Measurements from ENCODE around the gene SMPD2.

Gene SMPD2

DNA sequence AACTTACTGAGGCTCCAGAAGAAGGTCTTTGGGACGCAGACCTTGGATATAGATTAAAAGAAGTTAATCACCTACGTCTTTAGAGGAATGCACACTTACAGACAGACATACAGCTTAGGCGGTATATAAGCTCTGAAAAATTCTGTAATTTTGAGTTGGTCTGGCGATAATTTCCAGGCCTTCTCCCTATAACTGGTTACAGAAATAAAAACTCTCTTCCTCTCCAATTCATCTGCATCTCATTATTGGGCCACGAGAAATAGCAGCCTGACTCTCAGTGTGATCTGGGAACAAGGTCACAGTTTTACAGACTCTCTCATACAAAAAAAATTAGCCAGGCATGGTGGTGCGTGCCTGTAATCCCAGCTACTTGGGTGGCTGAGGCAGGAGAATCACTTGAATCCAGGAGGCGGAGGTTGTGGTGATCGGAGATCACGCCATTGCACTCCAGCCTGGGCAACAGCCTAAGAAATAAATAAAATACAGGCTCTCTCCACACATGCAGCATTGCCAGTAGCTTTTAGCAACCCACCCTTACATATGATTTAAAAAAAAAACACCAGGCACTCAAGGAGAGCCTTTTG is 37.8 kb downstream of the SMPD2 start:
- no peak for TF ChIP-seq SNAI2 (CRISPR knock-in tag; IDR thresholded peaks at IDR 0.05)
- ATAC-seq: no peak

DNA sequence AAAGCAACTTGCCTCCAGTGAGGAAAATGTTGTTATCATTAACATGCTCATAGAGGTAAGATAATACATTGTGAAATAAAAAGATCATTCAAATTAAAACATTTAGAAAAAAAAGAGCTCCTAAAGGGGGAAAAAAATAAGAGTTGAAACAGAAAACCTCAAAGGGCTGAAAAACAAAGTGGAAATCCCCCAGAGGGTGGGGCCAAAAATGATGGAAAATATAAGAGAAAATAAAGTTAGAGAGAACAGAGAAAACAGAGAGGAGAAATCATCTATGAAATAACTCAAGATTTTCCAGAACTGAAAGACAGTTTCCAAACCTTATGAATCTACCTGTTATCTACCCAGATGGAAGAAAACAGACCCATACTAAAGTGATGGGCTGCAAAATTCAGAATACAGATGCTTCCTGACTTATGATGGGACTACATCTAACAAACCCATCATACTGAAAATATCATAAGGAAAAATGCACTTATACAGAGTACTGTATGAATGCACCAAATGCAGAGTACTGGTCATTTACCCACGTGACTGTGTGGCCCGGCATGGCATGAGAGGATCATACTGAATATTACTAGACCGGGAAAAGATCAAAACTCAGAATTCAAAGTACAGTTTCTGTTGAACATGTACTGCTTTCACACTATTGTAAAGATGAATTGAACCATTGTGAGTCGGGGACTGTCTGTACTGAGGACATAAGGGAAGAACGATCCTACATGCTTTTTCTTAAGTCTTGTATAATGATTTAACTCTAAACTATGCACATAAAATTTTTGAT is 38.5 kb downstream of the SMPD2 start:
- no peak for ATAC-seq
- TF ChIP-seq CSDC2 (CRISPR knock-in tag; IDR thresholded peaks at IDR 0.05) (no peak), OSR1 (CRISPR knock-in tag; IDR thresholded peaks at IDR 0.05) (no peak), RARB (CRISPR knock-in tag; IDR thresholded peaks at IDR 0.05) (no peak), TCF4 (CRISPR knock-in tag; IDR thresholded peaks at IDR 0.05; ENCODE audit: borderline replicate concordance) (no peak), ZNF70 (CRISPR knock-in tag; IDR thresholded peaks at IDR 0.05) (no peak), BACH2 (CRISPR knock-in tag; IDR thresholded peaks at IDR 0.05; ENCODE audit: borderline replicate concordance) (no peak), ZNF8 (CRISPR knock-in tag; IDR thresholded peaks at IDR 0.05) (no peak), TOX (CRISPR knock-in tag; IDR thresholded peaks at IDR 0.05; ENCODE audit: borderline replicate concordance) (no peak), ARNTL (CRISPR knock-in tag; IDR thresholded peaks at IDR 0.05; ENCODE audit: borderline replicate concordance, low read depth) (no peak), ISL1 (CRISPR knock-in tag; IDR thresholded peaks at IDR 0.05) (no peak), ZNF565 (CRISPR knock-in tag; conservative IDR thresholded peaks at IDR 0.05; ENCODE audit: low read depth) (no peak), ZC3H10 (CRISPR knock-in tag; IDR thresholded peaks at IDR 0.05) (no peak), PPARA (CRISPR knock-in tag; IDR thresholded peaks at IDR 0.05; ENCODE audit: borderline replicate concordance) (no peak), GLIS3 (CRISPR knock-in tag; IDR thresholded peaks at IDR 0.05) (no peak), ZFP3 (CRISPR knock-in tag; IDR thresholded peaks at IDR 0.05) (no peak), SNAI2 (CRISPR knock-in tag; IDR thresholded peaks at IDR 0.05) (no peak)
- TF ChIP-seq, protein P1, sequence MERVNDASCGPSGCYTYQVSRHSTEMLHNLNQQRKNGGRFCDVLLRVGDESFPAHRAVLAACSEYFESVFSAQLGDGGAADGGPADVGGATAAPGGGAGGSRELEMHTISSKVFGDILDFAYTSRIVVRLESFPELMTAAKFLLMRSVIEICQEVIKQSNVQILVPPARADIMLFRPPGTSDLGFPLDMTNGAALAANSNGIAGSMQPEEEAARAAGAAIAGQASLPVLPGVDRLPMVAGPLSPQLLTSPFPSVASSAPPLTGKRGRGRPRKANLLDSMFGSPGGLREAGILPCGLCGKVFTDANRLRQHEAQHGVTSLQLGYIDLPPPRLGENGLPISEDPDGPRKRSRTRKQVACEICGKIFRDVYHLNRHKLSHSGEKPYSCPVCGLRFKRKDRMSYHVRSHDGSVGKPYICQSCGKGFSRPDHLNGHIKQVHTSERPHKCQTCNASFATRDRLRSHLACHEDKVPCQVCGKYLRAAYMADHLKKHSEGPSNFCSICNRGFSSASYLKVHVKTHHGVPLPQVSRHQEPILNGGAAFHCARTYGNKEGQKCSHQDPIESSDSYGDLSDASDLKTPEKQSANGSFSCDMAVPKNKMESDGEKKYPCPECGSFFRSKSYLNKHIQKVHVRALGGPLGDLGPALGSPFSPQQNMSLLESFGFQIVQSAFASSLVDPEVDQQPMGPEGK (CRISPR knock-in tag; IDR thresholded peaks at IDR 0.05; ENCODE audit: borderline replicate concordance): no peak
- TF ChIP-seq, protein P2, sequence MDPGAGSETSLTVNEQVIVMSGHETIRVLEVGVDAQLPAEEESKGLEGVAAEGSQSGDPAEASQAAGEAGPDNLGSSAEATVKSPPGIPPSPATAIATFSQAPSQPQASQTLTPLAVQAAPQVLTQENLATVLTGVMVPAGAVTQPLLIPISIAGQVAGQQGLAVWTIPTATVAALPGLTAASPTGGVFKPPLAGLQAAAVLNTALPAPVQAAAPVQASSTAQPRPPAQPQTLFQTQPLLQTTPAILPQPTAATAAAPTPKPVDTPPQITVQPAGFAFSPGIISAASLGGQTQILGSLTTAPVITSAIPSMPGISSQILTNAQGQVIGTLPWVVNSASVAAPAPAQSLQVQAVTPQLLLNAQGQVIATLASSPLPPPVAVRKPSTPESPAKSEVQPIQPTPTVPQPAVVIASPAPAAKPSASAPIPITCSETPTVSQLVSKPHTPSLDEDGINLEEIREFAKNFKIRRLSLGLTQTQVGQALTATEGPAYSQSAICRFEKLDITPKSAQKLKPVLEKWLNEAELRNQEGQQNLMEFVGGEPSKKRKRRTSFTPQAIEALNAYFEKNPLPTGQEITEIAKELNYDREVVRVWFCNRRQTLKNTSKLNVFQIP (CRISPR knock-in tag; IDR thresholded peaks at IDR 0.05; ENCODE audit: borderline replicate concordance, low read depth): no peak
- TF ChIP-seq, protein P3, sequence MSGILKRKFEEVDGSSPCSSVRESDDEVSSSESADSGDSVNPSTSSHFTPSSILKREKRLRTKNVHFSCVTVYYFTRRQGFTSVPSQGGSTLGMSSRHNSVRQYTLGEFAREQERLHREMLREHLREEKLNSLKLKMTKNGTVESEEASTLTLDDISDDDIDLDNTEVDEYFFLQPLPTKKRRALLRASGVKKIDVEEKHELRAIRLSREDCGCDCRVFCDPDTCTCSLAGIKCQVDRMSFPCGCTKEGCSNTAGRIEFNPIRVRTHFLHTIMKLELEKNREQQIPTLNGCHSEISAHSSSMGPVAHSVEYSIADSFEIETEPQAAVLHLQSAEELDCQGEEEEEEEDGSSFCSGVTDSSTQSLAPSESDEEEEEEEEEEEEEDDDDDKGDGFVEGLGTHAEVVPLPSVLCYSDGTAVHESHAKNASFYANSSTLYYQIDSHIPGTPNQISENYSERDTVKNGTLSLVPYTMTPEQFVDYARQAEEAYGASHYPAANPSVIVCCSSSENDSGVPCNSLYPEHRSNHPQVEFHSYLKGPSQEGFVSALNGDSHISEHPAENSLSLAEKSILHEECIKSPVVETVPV (CRISPR knock-in tag; IDR thresholded peaks at IDR 0.05): no peak

DNA sequence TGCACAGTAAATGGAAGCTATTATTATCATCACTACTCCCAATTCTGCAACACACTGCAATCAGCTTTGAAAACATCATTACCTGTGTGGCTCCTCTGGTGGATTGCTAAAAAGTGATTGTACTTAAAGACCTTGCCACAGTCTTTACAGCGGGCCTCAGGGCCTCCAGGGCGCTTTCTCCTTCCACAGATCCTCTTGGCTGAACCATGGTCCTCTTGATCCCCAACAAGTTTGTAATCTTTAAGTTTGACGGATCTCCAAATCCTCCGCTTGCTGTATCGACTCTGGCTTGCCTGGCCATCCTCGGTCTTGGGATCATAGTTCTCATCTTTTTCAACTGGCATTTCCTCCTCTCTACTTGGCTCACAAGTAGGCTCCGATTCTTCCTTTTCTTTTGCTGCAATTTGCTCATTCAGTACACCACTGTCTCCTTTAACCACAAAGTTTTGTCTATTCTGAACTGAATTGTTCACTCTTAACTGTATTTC is 40.5 kb downstream of the SMPD2 start:
- ATAC-seq: no peak
- TF ChIP-seq, protein P4, sequence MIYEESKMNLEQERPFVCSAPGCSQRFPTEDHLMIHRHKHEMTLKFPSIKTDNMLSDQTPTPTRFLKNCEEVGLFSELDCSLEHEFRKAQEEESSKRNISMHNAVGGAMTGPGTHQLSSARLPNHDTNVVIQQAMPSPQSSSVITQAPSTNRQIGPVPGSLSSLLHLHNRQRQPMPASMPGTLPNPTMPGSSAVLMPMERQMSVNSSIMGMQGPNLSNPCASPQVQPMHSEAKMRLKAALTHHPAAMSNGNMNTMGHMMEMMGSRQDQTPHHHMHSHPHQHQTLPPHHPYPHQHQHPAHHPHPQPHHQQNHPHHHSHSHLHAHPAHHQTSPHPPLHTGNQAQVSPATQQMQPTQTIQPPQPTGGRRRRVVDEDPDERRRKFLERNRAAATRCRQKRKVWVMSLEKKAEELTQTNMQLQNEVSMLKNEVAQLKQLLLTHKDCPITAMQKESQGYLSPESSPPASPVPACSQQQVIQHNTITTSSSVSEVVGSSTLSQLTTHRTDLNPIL (CRISPR knock-in tag; IDR thresholded peaks at IDR 0.05; ENCODE audit: low read depth): no peak
- no peak for TF ChIP-seq TOX (CRISPR knock-in tag; IDR thresholded peaks at IDR 0.05; ENCODE audit: borderline replicate concordance)
- TF ChIP-seq RARB (CRISPR knock-in tag; IDR thresholded peaks at IDR 0.05): no peak
- no peak for TF ChIP-seq SNAI2 (CRISPR knock-in tag; IDR thresholded peaks at IDR 0.05)
- TF ChIP-seq, protein P1 (CRISPR knock-in tag; IDR thresholded peaks at IDR 0.05; ENCODE audit: borderline replicate concordance): no peak
- no peak for TF ChIP-seq ARNTL (CRISPR knock-in tag; IDR thresholded peaks at IDR 0.05; ENCODE audit: borderline replicate concordance, low read depth)
- TF ChIP-seq, protein P3 (CRISPR knock-in tag; IDR thresholded peaks at IDR 0.05): no peak
- no peak for TF ChIP-seq BACH2 (CRISPR knock-in tag; IDR thresholded peaks at IDR 0.05; ENCODE audit: borderline replicate concordance)
- no peak for TF ChIP-seq CSDC2 (CRISPR knock-in tag; IDR thresholded peaks at IDR 0.05)
- no peak for TF ChIP-seq ISL1 (CRISPR knock-in tag; IDR thresholded peaks at IDR 0.05)
- TF ChIP-seq ZNF70 (CRISPR knock-in tag; IDR thresholded peaks at IDR 0.05): no peak
